Activated T-cell treated with anti-CD3 and anti-CD28 coated beads for 1 hour (primary cell): ENCODE data around the gene CDS2.

Experiments used
- DNase-seq: peaks from one replicate; pipeline ENCODE4 v3.0.0-alpha.2; 2020; ENCODE audit warnings: low read depth

Gene CDS2

GRCh38 chr20:5181958-5182357 lies 55.1 kb downstream of the CDS2 start:
- no peak for DNase-seq

- DNase-seq, result no peak
Observed at GRCh38 chr20:5182615-5183254, 55.9 kb downstream of the CDS2 start.

GRCh38 chr20:5183731-5184474 lies 57.1 kb downstream of the CDS2 start:
- DNase-seq, result no peak

- DNase-seq, result no peak
Observed at GRCh38 chr20:5184684-5185083, 57.9 kb downstream of the CDS2 start.

GRCh38 chr20:5187122-5187521 lies 60.3 kb downstream of the CDS2 start:
- no peak for DNase-seq

- no peak for DNase-seq
Observed at GRCh38 chr20:5188736-5189135, 61.9 kb downstream of the CDS2 start.

- DNase-seq, result no peak
Observed at GRCh38 chr20:5189917-5190316, 63.1 kb downstream of the CDS2 start.

GRCh38 chr20:5190444-5190843 lies 63.6 kb downstream of the CDS2 start:
- DNase-seq, result no peak

- no peak for DNase-seq
Observed at GRCh38 chr20:5191829-5192569, 65.2 kb downstream of the CDS2 start.

- DNase-seq, result no peak
Observed at GRCh38 chr20:5192570-5193431, 66.0 kb downstream of the CDS2 start.

- DNase-seq, result no peak
Observed at GRCh38 chr20:5195655-5196054, 68.8 kb downstream of the CDS2 start.

- no peak for DNase-seq
Observed at GRCh38 chr20:5196149-5196548, 69.3 kb downstream of the CDS2 start.

GRCh38 chr20:5197270-5197827 lies 70.5 kb downstream of the CDS2 start:
- no peak for DNase-seq

GRCh38 chr20:5197847-5198650 lies 71.2 kb downstream of the CDS2 start:
- no peak for DNase-seq

GRCh38 chr20:5198651-5198924 lies 71.8 kb downstream of the CDS2 start:
- no peak for DNase-seq

GRCh38 chr20:5203380-5203779 lies 76.6 kb downstream of the CDS2 start:
- DNase-seq, result no peak

GRCh38 chr20:5205348-5206210 lies 78.8 kb downstream of the CDS2 start:
- peak; percentile 50 for DNase-seq

- DNase-seq, result no peak
Observed at GRCh38 chr20:5207138-5207537, 80.3 kb downstream of the CDS2 start.

- DNase-seq, result no peak
Observed at GRCh38 chr20:5211803-5212714, 85.3 kb downstream of the CDS2 start.
